A549 (cell line): ENCODE measurements around the gene TMEM61. TPM values are rescaled to one million over a fixed set of nuclear protein-coding genes. Genes with fewer than 3 reads are reported as not detected.

Source experiments
- ATAC-seq, 2 experiments: fragments of 200-7000 bp in 1 of 2; fragments of >200 bp in 1 of 2; cut with Nextera tagmentation in 1 of 2; cut with Tn5 transposase in 1 of 2; 3 replicates each; pipeline versions ENCODE4 v1.8.0 to v1.9.1; 2018 to 2020; ENCODE audit warnings: mild to moderate bottlenecking in 1 of 2, moderate library complexity in 1 of 2
- CTCF ChIA-PET: fragments of 300-600 bp; sonication (Branson Sonifier 250); formaldehyde crosslinking; extraction: SDS; loops from one replicate; lab custom pipeline; 2021; ENCODE audit warnings: antibody characterized with exemption, inconsistent platforms; lab: Yijun Ruan, JAX
- POLR2A ChIA-PET: fragments of 350-600 bp; formaldehyde crosslinking; extraction: SDS; loops from one replicate; lab custom pipeline; 2021; ENCODE audit warnings: antibody characterized with exemption, inconsistent platforms; lab: Yijun Ruan, JAX
- DNase-seq, 2 experiments: peaks; one replicate each; pipeline versions ENCODE4 v3.0.0 to v3.0.0-alpha.2; 2011 to 2016; ENCODE audit warnings: low read depth in 1 of 2, low spot score in 1 of 2
- FAIRE-seq: peaks from 2 replicates; lab custom pipeline; 2011; peaks lifted over from hg19 to GRCh38; lab: Jason Lieb, UNC
- H3K27ac ChIP-seq, 2 experiments: fragments of >200 bp; sonication (Bioruptor Twin); formaldehyde crosslinking; 3 replicates each; pipeline ENCODE4 v1.5.1; 2016 to 2017
- H3K4me1 ChIP-seq: fragments of >200 bp; sonication (Bioruptor Twin); formaldehyde crosslinking; 3 replicates; pipeline ENCODE4 v1.6.1; 2016
- H3K4me2 ChIP-seq: fragments of >200 bp; sonication (Bioruptor Twin); formaldehyde crosslinking; 3 replicates; pipeline ENCODE4 v1.6.1; 2016
- H3K4me3 ChIP-seq: fragments of >200 bp; sonication (Bioruptor Twin); formaldehyde crosslinking; 3 replicates; pipeline ENCODE4 v1.5.1; 2016
- H3K9me3 ChIP-seq: fragments of >200 bp; sonication (Bioruptor Twin); formaldehyde crosslinking; 3 replicates; pipeline ENCODE4 v1.6.1; 2016
- CEBPB ChIP-seq, 2 experiments: fragments of >200 bp in 1 of 2; sonication (Bioruptor Twin) in 1 of 2; formaldehyde crosslinking in 1 of 2; IDR thresholded peaks; 2 replicates each; pipeline ENCODE4 v1.6.1; 2012 to 2016
- E2F6 ChIP-seq: IDR thresholded peaks from 2 replicates; pipeline ENCODE4 v1.6.1; 2012; ENCODE audit warnings: low read depth, borderline replicate concordance
- EP300 ChIP-seq, 2 experiments: fragments of >200 bp; sonication (Bioruptor Twin); formaldehyde crosslinking; IDR thresholded peaks; 2 replicates in 1 of 2; 3 replicates in 1 of 2; pipeline ENCODE4 v1.6.1; 2016 to 2017
- GATA3 ChIP-seq: IDR thresholded peaks from 2 replicates; pipeline ENCODE4 v1.6.1; 2012; ENCODE audit warnings: borderline replicate concordance
- HEYL ChIP-seq: fragments of 250-450 bp; sonication (Bioruptor Pico); IDR thresholded peaks from 2 replicates; pipeline ENCODE4 v1.8.0; 2021; ENCODE audit warnings: mild to moderate bottlenecking, moderate library complexity
- HOXB5 ChIP-seq: fragments of 250-450 bp; sonication (Bioruptor Pico); IDR thresholded peaks from 2 replicates; pipeline ENCODE4 v1.5.0; 2020; ENCODE audit warnings: mild to moderate bottlenecking, moderate library complexity
- MAZ ChIP-seq: fragments of 150-350 bp; IDR thresholded peaks from 2 replicates; pipeline ENCODE4 v1.6.1; 2014; ENCODE audit warnings: antibody characterized with exemption, low read depth, low read length, borderline replicate concordance
- MYC ChIP-seq: IDR thresholded peaks from 2 replicates; pipeline ENCODE4 v1.6.1; 2012; ENCODE audit warnings: mild to moderate bottlenecking, inconsistent platforms, low read length, improper control_type of control experiment, borderline replicate concordance
- PHF8 ChIP-seq: fragments of 200-600 bp; sonication (generic); IDR thresholded peaks from 2 replicates; pipeline ENCODE4 v1.6.1; 2016; ENCODE audit warnings: low read depth, mild to moderate bottlenecking, antibody characterized with exemption, moderate library complexity, borderline replicate concordance
- POLR2AphosphoS2 ChIP-seq: conservative IDR thresholded peaks from 2 replicates; pipeline ENCODE4 v1.6.1; 2012; ENCODE audit warnings: low read length, improper control_type of control experiment, inconsistent platforms
- RFX5 ChIP-seq: fragments of 450-650 bp; IDR thresholded peaks from 2 replicates; pipeline ENCODE4 v1.7.1; 2014; ENCODE audit warnings: antibody characterized with exemption, mild to moderate bottlenecking, moderate library complexity
- RNF2 ChIP-seq: fragments of 200-600 bp; sonication (generic); IDR thresholded peaks from 2 replicates; pipeline ENCODE4 v1.6.1; 2016; ENCODE audit warnings: low read depth, mild to moderate bottlenecking, antibody characterized with exemption, moderate library complexity, borderline replicate concordance
- SMC3 ChIP-seq: fragments of >200 bp; sonication (Bioruptor Twin); formaldehyde crosslinking; IDR thresholded peaks from 3 replicates; pipeline ENCODE4 v1.6.1; 2018; ENCODE audit warnings: inconsistent platforms
- SREBF2 ChIP-seq: fragments of 450-650 bp; IDR thresholded peaks from 2 replicates; pipeline ENCODE4 v1.6.1; 2014; ENCODE audit warnings: mild to moderate bottlenecking, moderate library complexity
- ZC3H11A ChIP-seq: fragments of 450-650 bp; IDR thresholded peaks from 2 replicates; pipeline ENCODE4 v1.6.1; 2014; ENCODE audit warnings: antibody characterized with exemption, mild to moderate bottlenecking
- ZNF302 ChIP-seq: fragments of 250-450 bp; sonication (Bioruptor Pico); IDR thresholded peaks from 2 replicates; pipeline ENCODE4 v1.9.0; 2021; ENCODE audit warnings: inconsistent platforms, mild to moderate bottlenecking, moderate library complexity
- WGBS: methylation state at CpG from one replicate; pipeline ENCODE4 v1.1.6; 2017; ENCODE audit errors: missing lambda C conversion rate; 5-methylcytosine and 5-hydroxymethylcytosine counted together
- polyA plus RNA-seq, 4 experiments: library from polyadenylated mRNA; depleted of rRNA in 3 of 4; stranded (reverse); fragments of >200 nt; fragmentation: RNase III in 1 of 4; extraction: RNeasy Plus Mini Kit Qiagen cat#74134 plus additional on column Dnase treatment in 1 of 4; gene quantifications; 2 replicates in 3 of 4; 3 replicates in 1 of 4; pipeline ENCODE4 v1.2.3, GENCODE V29; 2011 to 2017
- TF ChIP-seq, protein P1 (sequence below): IDR thresholded peaks from 2 replicates; pipeline ENCODE4 v1.6.1; 2012
- TF ChIP-seq, protein P2 (sequence below): fragments of 450-650 bp; IDR thresholded peaks from 2 replicates; pipeline ENCODE4 v1.6.1; 2014; ENCODE audit warnings: antibody characterized with exemption
- TF ChIP-seq, protein P3 (sequence below): fragments of >200 bp; sonication (Bioruptor Twin); formaldehyde crosslinking; IDR thresholded peaks from 3 replicates; pipeline ENCODE4 v1.6.1; 2016

The TMEM61 gene
- polyA plus RNA-seq, 2 of the 4 experiments (the other 2 are of a cell fraction), result 0.06 to 0.10 TPM

GRCh38 chr1:55006931-55007330 lies 26.5 kb downstream of the TMEM61 start:
- no peak for TF ChIP-seq PHF8
- CTCF ChIA-PET, result interaction anchor here (1.6 to 3.4 kb wide), 5 partner anchors 7 to 62 kb away, joined by 3 to 15 read pairs (median 5); no protein-coding TSS in a partner anchor

GRCh38 chr1:55007625-55008024 lies 27.2 kb downstream of the TMEM61 start:
- no peak for DNase-seq
- Histone ChIP-seq H3K4me2 (no peak overlapping the region), H3K4me3 (no peak overlapping the region), H3K27ac (no peak overlapping the region), H3K4me1 (no peaks in the 10 kb centered on the region), H3K9me3 (no peaks in the 10 kb centered on the region)
- ChIA-PET CTCF (interaction anchor here (1.1 to 3.4 kb wide), 6 partner anchors 8 to 63 kb away, joined by 3 to 15 read pairs (median 5); no protein-coding TSS in a partner anchor), POLR2A (no interaction called here)
- TF ChIP-seq, protein P1, sequence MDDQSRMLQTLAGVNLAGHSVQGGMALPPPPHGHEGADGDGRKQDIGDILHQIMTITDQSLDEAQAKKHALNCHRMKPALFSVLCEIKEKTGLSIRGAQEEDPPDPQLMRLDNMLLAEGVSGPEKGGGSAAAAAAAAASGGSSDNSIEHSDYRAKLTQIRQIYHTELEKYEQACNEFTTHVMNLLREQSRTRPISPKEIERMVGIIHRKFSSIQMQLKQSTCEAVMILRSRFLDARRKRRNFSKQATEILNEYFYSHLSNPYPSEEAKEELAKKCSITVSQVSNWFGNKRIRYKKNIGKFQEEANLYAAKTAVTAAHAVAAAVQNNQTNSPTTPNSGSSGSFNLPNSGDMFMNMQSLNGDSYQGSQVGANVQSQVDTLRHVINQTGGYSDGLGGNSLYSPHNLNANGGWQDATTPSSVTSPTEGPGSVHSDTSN, result no peak
- TF ChIP-seq RNF2, result no peak
- TF ChIP-seq RFX5, result no peak
- TF ChIP-seq POLR2AphosphoS2, result no peak
- TF ChIP-seq GATA3, result no peak
- TF ChIP-seq MAZ, result no peak
- TF ChIP-seq HOXB5 (CRISPR knock-in tag), result no peak
- no peak for TF ChIP-seq SMC3
- TF ChIP-seq, protein P2, sequence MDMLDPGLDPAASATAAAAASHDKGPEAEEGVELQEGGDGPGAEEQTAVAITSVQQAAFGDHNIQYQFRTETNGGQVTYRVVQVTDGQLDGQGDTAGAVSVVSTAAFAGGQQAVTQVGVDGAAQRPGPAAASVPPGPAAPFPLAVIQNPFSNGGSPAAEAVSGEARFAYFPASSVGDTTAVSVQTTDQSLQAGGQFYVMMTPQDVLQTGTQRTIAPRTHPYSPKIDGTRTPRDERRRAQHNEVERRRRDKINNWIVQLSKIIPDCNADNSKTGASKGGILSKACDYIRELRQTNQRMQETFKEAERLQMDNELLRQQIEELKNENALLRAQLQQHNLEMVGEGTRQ, result no peak
- no peak for TF ChIP-seq CEBPB (IDR thresholded peaks at IDR 0.05)
- TF ChIP-seq, protein P3, sequence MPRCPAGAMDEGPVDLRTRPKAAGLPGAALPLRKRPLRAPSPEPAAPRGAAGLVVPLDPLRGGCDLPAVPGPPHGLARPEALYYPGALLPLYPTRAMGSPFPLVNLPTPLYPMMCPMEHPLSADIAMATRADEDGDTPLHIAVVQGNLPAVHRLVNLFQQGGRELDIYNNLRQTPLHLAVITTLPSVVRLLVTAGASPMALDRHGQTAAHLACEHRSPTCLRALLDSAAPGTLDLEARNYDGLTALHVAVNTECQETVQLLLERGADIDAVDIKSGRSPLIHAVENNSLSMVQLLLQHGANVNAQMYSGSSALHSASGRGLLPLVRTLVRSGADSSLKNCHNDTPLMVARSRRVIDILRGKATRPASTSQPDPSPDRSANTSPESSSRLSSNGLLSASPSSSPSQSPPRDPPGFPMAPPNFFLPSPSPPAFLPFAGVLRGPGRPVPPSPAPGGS, result no peak
- TF ChIP-seq ZNF302 (CRISPR knock-in tag), result no peak
- TF ChIP-seq MYC, result no peak
- TF ChIP-seq HEYL (CRISPR knock-in tag), result no peak
- TF ChIP-seq SREBF2, result no peak
- no peak for ATAC-seq
- FAIRE-seq, result no peak
- 37% methylated on average over 3 of the region's 3 CpGs for WGBS

More at GRCh38 chr1:55006931-55007330, 26.5 kb downstream of the TMEM61 start:
- Histone ChIP-seq H3K4me1 (no peaks in the 10 kb centered on the region), H3K27ac (no peak overlapping the region), H3K9me3 (no peaks in the 10 kb centered on the region), H3K4me2 (no peak overlapping the region), H3K4me3 (no peak overlapping the region)
- no peak for FAIRE-seq
- no peak for DNase-seq
- 90% methylated on average over 7 of the region's 12 CpGs for WGBS
- POLR2A ChIA-PET, result no interaction called here
- no peak for ATAC-seq

DNA sequence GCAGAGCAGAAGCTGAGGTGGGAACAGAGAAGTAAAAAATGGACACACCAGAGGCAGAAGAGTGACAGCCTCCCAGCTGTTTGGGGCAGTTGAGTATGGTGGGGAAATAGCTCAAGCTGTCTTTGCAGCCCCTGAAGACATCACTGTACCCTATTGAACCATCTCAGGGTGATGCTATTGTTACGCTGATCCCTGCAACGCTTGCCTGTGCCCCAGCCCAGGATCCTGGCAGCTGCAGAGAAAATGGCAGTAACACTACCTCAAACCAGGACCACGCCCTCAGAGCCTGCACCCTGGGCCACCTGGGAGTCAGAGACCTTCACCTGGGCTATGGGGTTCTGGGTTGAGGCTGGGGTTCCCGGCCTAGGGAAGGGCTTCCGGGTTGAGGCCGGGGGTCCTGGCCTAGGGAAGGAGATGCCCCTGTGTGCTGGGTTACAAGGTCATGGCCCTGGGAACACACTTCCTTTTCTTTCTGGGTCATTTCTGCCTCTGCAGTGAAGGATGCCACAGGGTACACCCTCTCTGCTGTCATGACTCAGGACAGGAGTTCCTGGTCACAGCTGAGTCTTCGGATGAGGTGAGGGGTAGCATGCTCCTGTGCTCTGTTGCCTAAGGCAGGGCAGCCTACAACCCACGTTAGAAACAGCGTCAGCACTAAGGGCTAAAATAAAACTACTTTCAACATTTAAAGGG lies 29.9 kb downstream of the TMEM61 start:
- no peak for DNase-seq
- TF ChIP-seq, protein P2, result no peak
- TF ChIP-seq ZC3H11A (no peak), E2F6 (no peak), EP300 (IDR thresholded peaks at IDR 0.05) (no peak)
- POLR2A ChIA-PET, result no interaction called here
- ATAC-seq, result no peak
- H3K4me3 ChIP-seq, result no peak overlapping the region
- no peaks in the 10 kb centered on the region for H3K4me1 ChIP-seq
- no peaks in the 10 kb centered on the region for H3K9me3 ChIP-seq
- WGBS, result 74% methylated on average over 5 of the region's 9 CpGs
- no peak overlapping the region for H3K27ac ChIP-seq
- CTCF ChIA-PET, result interaction anchor here (1.3 kb wide), 1 partner anchor 14 kb away, joined by 6 read pairs; no protein-coding TSS in a partner anchor
- no peak for FAIRE-seq
- no peak overlapping the region for H3K4me2 ChIP-seq
